Measurements from ENCODE around the gene FA2H. TPM values are rescaled to one million over a fixed set of nuclear protein-coding genes. Genes with fewer than 3 reads are reported as not detected.
"Not testable (repeated sequence)": the region's sequence is repeated elsewhere in the genome, so short reads cannot be mapped to it uniquely, and the experiment has no call there.

Gene FA2H, protein sequence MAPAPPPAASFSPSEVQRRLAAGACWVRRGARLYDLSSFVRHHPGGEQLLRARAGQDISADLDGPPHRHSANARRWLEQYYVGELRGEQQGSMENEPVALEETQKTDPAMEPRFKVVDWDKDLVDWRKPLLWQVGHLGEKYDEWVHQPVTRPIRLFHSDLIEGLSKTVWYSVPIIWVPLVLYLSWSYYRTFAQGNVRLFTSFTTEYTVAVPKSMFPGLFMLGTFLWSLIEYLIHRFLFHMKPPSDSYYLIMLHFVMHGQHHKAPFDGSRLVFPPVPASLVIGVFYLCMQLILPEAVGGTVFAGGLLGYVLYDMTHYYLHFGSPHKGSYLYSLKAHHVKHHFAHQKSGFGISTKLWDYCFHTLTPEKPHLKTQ
- 0.09 TPM for polyA plus RNA-seq (ENCODE audit: insufficient read length)

DNA sequence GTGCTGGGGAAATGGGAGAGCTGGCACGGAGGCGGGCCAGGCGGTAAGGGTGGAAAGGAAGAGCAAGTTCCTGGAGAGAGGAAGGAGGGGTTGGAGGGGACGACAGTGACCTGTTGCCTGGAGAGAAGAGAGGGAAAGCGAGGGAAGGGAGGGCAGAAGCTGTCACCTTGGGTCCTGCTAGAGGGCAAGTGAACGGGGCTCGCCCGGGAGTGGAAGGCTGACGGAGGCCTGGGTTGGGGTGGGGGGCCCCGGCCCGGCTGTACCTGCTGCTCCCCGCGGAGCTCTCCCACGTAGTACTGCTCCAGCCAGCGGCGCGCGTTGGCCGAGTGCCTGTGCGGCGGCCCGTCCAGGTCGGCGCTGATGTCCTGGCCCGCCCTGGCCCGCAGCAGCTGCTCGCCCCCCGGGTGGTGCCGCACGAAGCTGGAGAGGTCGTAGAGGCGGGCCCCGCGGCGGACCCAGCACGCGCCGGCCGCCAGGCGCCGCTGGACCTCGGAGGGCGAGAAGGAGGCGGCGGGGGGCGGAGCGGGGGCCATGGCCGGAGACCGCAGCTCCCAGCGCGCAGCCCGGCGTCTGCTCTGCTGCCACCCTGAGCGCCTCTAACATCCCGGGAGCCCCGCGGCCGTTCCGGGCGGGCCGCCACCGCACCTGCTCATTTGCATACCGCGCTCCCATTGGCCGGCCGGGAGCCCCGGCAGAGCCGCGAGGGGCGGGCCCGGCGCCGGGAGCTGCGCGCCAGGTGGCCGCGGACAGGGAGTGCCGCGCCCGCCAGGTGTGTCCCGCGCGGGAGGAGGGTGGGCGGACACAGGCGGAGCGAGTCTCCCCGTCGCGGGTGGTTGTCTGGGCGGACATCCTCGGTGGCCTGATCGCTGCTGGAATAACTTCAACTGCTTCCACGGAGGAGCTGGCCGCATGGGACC is at the start of gene FA2H:
Gene FA2H (minus strand): TSS at position 598 of the 917 bp plus-strand sequence. CDS start 65 bp downstream, at position 533.
- no peak for DNase-seq (ENCODE audit: low read depth)

DNA sequence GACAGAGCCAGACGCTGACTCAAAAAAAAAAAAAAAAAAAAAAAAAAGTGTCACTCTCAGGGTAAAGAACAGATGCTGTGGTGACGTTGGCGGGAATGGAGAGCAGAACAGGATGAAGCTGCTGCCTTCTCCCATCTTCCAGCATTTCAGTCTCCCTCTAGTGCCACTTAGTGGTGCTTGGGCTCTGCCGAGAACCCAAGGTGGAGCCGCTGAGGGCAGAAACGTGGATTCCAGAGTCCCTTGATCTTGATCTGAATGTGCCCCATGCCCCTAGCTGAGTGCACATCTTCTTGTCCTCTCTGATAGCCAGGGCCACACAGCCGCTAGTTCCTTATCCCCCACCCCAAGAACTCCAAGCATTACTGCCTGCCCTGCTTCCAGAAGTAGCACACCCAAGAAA is 43.2 kb upstream of the FA2H start:
- DNase-seq (ENCODE audit: low read depth) = no peak

DNA sequence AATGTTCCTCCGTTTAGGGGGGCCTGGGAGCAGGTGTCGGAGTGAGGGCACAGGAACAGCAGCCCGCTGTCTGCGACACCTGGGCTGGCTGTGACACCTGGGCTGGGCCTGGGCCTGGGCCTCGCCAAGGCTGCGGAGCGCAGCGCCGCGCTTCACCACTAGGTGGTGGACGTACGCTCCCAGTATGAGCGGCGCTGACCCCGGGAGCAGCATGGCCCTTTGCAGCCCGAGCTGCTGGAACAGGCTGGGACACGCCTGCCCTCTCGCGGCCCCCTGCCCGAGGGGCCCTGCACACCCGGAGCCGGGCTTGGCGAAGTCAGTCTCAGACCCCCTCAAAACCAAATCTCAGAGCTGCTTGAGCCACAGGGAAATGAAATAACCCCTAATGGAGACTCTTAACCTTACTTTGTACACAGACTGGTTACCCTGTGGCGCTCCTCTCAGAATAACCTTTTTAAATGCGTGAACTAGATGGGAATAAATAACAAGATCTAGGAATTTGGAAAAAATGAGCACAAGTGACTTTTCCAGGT is 38.6 kb upstream of the FA2H start:
- peak; percentile 5 for DNase-seq (ENCODE audit: low read depth)

DNA sequence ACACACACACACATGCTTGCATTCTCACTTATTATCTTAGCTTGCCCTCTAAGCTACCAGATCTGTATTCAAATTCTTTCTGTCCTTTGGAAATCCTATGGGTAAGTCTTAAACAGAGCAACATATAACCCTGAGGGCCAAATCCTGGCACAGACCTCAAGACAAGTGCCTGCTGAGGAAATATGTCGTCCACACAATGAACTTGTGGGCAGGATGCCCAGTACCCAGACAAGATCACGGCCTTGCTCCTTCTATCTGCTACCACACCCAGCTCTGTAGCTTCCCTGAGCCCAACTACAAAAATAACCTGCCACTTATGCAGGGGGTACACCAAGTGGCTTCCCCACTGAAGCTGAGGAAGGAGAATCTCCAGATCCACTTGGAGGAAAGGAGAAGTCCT is 37.3 kb upstream of the FA2H start:
- no peak for DNase-seq (ENCODE audit: low read depth)

DNA sequence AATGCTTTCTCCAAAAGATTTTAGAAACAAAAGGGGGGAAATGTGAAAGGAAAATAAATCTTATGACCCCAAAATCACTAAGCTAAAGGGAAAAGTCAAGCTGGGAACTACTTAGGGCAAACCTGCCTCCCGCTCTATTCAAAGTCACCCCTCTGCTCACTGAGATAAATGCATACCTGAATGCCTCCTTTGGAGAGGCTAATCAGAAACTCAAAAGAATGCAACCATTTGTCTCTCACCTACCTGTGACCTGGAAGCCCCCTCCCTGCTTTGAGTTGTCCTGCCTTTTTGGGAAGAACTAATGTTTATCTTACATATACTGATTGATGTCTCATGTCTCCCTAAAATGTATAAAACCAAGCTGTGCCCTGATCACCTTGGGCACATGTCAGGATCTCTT is 36.6 kb upstream of the FA2H start:
- not testable (repeated sequence) for DNase-seq (ENCODE audit: low read depth)

DNA sequence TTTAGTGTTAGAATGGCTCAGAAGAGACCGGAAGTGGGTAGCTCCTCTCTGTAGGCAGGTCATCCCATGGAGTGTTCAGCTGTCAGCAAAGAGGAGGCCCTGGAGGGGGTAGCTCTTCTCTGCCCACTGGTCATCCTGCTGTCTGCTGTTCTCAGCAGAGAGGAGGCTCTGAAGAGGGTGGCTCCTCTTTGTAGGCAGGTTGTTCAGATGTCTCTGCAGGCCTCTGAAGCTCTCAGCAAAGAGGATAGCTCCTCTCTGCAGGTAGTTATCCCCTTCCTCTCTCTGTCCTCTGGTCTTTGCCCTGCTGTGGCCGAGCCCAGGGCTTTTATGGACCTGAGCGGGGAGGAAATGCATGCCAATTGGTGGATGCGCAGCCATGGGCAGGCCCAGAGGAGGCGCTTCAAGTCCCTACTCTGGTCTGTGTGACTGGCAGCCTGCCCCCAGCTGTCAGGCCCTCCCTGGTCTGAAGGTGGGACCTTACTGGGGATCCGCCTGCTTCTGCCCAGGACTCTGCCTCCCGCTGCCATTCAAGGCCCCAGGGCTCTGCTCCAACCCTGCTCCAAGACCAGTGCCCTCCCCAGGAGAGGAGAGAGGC is 32.5 kb upstream of the FA2H start:
- DNase-seq (ENCODE audit: low read depth) = no peak

DNA sequence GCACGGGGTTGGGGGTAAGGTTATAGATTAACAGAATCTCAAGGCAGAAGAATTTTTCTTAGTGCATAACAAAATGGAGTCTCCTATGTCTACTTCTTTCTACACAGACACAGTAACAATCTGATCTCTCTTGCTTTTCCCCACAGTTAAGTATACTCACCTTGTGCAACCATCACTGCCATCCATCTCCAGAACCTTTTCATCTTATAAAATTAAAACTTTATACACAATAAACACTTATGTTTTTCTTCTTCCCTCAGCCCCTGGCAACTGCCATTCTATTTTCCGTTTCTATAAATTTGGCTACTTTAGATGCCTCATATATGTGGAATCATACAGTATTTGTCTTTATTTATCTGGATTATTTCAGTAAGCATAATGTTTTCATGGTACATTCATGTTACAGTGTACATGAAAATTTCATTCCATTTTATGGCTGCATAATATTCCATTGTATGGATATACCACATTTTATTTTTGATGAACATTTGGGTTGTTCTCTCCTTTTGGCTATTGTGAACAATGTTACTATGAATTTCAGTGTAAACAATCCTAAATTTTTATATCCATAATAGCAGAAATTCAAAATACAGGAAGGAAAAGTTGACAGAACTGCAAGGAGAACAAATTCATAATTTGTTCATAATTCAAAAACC is 25.7 kb upstream of the FA2H start:
- no peak for DNase-seq (ENCODE audit: low read depth)

DNA sequence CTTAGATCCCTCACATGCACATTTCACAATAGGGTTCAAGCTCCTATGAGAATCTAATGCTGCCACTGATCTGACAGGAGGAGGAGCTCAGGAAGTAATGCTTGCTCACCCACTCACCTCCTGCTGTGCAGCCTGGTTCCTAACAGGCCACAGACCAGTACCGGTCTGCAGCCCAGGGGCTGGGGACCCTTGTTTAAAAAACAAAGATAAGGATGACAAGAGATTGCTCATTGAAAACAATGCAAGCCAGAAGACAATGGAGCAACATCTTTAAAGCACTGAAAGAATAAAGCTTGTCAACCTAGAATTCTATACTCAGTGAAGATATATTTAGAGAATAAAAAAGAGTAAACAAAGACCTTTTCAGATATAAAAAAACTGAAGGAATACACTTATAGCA is 22.8 kb upstream of the FA2H start:
- no peak for DNase-seq (ENCODE audit: low read depth)

DNA sequence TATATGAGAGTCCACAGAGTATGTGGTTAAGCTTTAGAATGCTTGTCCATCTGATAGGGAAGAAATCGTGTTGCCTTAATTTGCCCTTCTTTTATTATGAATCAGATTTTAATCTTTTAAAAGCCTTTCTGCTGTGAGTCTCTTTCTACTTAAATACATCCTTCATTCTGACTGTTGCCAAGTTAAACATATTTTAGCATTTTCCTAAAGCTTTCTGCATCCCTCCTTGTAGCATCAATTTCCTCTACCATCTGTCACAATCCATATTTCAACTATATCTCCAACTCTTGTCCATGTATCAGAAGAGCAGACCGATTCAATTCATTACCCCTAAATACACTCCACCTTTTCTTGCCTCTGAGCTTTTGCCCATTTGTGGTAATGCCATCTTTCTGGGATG is 20.5 kb upstream of the FA2H start:
- no peak for DNase-seq (ENCODE audit: low read depth)

DNA sequence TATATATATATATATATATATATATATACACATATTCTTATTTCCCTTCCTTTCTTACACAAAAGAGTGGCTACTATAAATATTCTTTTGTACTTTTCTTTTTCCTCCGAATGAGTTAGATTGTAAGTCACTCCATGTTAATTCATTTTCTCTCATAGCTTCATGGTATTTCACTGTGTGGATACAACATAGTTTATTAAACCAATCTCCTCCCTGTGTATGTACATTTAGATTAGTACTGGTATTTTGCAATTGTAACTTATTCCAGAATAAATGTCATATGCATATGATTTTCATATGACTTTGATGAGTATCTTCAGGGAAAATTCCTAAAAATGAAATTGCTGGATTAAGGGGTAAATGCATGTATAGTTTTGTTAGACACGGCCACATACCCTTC is 20.0 kb upstream of the FA2H start:
- no peak for DNase-seq (ENCODE audit: low read depth)

DNA sequence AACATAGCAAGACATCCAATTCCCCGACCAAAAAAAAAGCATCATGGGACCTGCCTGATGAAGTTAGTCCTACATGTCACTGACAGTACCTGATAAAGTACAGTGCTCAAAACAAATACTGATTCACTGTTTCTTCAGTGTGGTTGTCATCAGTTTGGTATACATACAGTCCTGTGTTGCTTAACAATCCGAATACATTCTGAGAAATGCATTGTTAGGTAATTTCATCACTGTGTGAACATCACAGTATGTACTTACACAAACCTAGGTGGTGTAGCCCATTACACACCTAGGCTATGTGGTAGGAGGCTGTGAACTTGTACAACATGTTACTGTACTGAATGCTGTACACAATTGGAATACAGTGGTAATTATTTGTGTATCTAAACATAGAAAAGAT is 19.0 kb upstream of the FA2H start:
- no peak for DNase-seq (ENCODE audit: low read depth)

DNA sequence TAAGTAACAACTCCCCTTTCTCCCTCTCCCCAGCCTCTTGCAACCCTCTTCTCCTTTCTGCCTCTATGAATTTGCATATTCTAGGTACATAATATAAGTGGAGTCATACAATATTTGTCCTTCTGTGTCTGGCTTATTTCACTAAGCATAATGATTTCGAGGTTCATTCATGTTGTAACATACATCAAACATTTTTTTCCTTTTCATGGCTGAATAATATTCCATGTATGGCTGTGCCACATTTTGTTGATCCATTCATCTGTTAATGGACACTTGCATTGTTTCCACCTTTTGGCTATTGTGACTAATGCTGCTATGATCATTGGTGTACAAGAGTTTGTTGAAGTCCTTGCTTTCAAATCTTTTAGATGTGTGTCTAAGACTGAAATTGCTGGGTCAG is 17.6 kb upstream of the FA2H start:
- no peak for DNase-seq (ENCODE audit: low read depth)

DNA sequence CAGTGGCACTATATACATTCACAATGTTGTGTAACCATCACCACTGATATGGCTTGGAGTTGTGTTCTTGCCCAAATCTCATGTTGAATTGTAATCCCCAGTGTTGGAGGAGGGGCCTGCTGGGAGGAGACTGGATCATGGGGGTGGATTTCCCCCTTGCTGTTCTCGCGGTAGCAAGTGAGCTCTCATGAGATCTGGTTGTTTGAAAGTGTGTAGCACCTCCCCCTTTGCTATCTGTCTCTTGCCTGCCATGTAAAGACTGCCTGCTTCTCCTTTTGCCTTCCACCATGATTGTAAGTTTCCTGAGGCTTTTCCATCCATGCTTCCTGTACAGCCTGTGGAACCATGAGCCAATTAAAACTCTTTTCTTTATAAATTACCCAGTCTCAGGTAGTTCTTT is 17.1 kb upstream of the FA2H start:
- not testable (repeated sequence) for DNase-seq (ENCODE audit: low read depth)

DNA sequence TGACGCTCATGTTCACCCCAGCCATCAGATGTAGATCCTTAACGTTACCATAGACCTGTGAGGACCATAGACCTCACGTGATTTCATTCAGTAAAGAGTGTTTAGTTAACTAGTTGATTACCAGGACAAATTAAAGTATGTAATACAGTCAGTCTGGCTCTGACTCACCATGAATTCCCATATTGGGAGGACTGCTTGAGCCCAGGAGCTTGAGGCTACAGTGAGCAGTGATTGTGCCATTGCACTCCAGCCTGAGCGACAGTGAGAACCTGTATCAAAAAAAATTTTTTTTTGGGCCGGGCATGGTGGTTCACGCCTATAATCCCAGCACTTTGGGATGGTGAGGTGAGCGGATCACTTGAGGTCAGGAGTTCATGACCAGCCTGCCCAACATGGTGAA is 13.5 kb upstream of the FA2H start:
- no peak for DNase-seq (ENCODE audit: low read depth)

DNA sequence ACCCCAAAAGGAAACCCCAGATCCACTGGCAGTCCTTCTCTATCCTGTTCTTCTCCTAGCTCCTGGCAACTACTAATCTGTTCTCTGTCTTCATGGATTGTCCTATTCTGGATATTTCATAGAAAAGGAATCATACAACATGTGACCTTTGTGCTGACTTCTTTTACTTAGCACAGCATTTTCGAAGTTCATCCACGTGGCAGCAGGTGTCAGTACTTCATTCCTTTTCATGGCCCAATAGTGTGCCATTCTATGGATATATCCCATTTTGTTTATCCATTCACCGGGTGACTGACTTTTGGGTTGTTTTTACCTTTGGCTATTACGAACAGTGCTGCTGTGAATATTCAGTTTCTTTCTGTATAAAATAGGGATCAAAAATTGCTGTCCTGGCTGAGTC is 10.4 kb upstream of the FA2H start:
- DNase-seq (ENCODE audit: low read depth) = no peak

DNA sequence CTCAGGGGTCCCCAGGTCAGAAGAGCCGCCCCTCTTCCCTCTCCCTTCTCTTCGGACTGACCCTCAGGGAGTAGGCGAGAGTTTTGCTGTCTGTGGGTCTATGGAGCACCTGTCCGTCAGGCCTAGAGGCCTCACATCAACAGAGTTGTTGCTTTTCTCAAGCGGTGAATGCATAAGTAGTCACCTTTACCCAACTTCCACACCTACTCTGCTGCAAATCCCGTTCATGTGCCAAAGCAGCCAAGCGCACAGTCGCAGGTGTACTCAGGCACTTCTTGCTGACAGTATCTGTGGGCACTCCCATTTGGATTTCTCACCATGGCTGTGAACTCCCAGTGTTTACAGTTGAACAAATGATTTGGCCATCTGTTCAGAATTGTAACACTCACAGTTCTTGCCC is 4.0 kb upstream of the FA2H start:
- DNase-seq (ENCODE audit: low read depth) = no peak

DNA sequence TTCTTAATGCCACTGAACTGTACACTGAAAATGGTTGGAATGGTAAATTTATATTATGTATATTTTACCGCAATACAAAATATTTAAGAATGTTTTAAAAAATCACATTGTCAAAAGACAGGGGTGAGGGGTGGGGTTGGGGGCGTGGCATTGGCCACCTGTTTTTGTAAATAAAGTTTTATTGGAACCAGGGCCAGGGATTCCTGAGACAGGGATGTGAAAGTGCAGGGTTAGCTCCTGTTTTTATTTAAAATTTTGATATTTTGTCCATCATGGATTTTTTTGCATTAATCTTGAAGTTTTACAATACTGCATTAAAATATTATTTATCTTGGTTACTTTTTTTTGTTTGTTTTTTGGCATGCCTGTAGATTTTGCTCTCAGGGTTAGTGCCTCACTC is 2.3 kb upstream of the FA2H start:
- DNase-seq (ENCODE audit: low read depth) = no peak

DNA sequence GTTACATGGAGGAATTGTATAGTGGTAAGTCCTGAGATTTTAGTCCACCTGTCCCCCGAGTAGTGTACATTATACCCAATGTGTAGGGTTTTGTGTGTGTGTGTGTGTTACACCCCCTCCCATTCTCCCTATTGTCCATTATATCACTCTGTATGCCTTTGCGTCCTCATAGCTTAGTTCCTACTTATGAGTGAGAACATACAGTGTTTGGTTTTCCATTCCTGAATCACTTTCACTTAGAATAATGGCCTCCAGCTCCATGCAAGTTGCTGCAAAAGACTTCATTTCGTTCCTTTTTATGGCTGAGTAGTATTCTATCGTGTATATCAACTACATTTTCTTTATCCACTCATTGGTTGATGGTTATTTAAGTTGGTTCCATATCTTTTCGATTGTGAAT is 635 bp upstream of the FA2H start:
- no peak for DNase-seq (ENCODE audit: low read depth)

DNA sequence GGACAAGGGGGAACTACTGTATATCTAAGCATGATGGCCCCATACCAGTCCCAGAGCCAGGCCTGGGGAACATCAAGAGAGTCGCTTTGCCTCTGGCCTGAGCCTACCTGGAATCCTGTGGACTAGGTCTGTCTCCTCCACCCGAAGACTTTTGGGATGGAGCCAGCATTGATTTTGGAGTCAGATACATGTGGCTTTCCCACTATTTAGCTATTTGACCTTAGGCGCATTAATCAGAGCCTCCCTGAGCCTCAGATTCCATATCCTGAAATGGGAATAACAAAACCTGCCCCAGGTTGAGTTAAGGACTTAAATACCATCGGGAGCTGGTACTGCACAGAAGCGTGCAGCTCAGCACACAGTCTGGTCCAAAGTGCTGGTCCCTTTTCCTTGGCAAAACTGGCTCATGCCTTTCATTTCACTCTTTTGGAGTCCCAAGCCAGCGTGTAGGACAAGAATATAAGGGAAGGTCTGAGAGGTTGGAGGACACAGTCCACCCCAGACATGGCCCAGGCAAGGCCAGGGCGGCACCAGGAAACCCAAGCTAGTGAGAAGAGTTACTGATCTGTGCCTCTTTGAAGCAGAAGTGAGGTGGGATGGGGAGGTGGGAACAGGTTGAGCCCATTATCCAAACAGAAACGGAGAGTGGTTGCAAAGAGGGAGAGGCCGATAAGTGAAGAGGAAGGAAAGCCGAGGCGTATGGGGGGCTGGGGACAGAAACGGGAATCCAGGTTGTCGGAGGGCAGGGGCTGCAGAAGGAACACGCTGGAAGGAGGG is 986 bp downstream of the FA2H start:
- DNase-seq (ENCODE audit: low read depth) = no peak

DNA sequence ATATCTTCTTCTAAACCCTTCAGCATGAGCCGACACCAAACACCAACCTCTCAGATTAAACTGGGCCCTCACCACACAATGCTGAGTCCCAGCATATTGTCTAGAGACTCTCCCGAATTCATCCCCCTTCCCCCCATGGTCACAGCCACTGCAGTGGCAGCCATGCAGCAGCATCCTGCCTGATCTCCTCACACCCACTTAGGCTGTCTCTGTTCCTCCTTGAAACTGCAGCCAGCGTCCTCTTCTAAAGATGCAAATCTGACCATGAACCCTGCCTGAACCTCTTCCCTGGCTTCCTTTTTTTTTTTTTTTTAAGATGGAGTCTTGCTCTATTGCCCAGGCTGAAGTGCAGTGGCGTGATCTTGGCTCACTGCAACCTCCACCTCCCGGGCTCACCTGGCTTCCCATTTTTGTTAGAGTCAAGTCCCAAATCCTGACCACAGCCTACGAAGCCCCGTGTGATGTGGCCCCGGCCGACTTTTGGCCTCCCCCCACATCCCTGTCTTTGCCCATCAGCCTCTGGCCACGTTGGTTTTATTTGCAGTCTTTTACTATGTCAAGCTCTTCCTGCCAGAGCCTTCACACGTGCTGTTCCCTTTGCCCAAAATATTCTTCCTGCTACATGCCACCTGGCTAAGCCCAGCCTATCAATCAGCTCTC is 2.8 kb downstream of the FA2H start:
- no peak for DNase-seq (ENCODE audit: low read depth)

Measured in forelimb muscle (tissue), 1 donor.